Ishikawa (cell line): ENCODE data around the gene ECI2.

Experiments
- CREB1 ChIP-seq: IDR thresholded peaks from 2 replicates; pipeline ENCODE4 v1.6.1; 2012; ENCODE audit warnings: low read depth
- FOXM1 ChIP-seq: IDR thresholded peaks from 2 replicates; pipeline ENCODE4 v1.6.1; 2012; ENCODE audit warnings: low read depth, borderline replicate concordance
- NFIC ChIP-seq: IDR thresholded peaks from 2 replicates; pipeline ENCODE4 v1.6.1; 2012
- TCF12 ChIP-seq: IDR thresholded peaks from 2 replicates; pipeline ENCODE4 v1.6.1; 2012; ENCODE audit warnings: low read depth
- YY1 ChIP-seq: IDR thresholded peaks from 2 replicates; pipeline ENCODE4 v1.6.1; 2012; ENCODE audit warnings: low read depth

- no peak for TF ChIP-seq TCF12
- TF ChIP-seq YY1: no peak
- no peak for TF ChIP-seq NFIC
- no peak for TF ChIP-seq CREB1
- no peak for TF ChIP-seq FOXM1
Measured at GRCh38 chr6:4085332-4085700, 50.1 kb downstream of the ECI2 start.
